Endothelial cell of coronary artery (primary cell): Measurements from ENCODE around the gene FADD. TPM values are rescaled to one million over a fixed set of nuclear protein-coding genes. Genes with fewer than 3 reads are reported as not detected.

Experiments
- total RNA-seq: library from RNA; depleted of rRNA; stranded (reverse); fragments of >200 nt; gene quantifications from 2 replicates; pipeline ENCODE4 v1.2.3, GENCODE V29; 2014

FADD gene
- total RNA-seq: 54.2 and 55.0 TPM in 2 replicates

GRCh38 chr11:70202920-70203750 lies at the start of gene FADD:
Gene FADD, plus strand, starts transcription at chr11:70203296. Its CDS starts 164 bp downstream, at chr11:70203460.

Other genes starting within 250 kb of the FADD start
- gene ANO1, start 125.0 kb upstream of the FADD start, total RNA-seq: 0.09 and 0.47 TPM in 2 replicates
- 26.8 and 39.7 TPM in 2 replicates for gene PPFIA1, start 67.4 kb downstream of the FADD start, total RNA-seq
- gene CTTN, start 195.2 kb downstream of the FADD start, total RNA-seq: 290 and 362 TPM in 2 replicates